T-helper 2 cell treated with Interferon-gamma antibody and Interleukin-4, amounts not matched to agents 100 ng/mL and 5 ng/mL, for 36 hours (primary cell): ENCODE results near the gene CMBL. TPM values are rescaled to one million over a fixed set of nuclear protein-coding genes. Genes with fewer than 3 reads are reported as not detected.
"Not testable (repeated sequence)": the region's sequence is repeated elsewhere in the genome, so short reads cannot be mapped to it uniquely, and the experiment has no call there.

ENCODE experiments used
- intact Hi-C: fragments of 100-400 bp; cut with micrococcal nuclease; formaldehyde crosslinking; loops from one replicate; pipeline ENCODE4 v1.15.1; 2023
- total RNA-seq: library from RNA; stranded (reverse); gene quantifications from 2 replicates; pipeline ENCODE4 v1.2.3, GENCODE V29; 2022

CMBL gene
- total RNA-seq, 1 donor from 2014 or later: 0.98 TPM

GRCh38 chr5:10286862-10287227 is 20.9 kb downstream of the CMBL start:
- intact Hi-C loops: no loop called here

GRCh38 chr5:10286162-10286861 is 21.4 kb downstream of the CMBL start:
- intact Hi-C loops: no loop called here

- intact Hi-C loops: not testable (repeated sequence)
Measured at GRCh38 chr5:10285362-10285761, 22.3 kb downstream of the CMBL start.

GRCh38 chr5:10283927-10284635 is 23.6 kb downstream of the CMBL start:
- intact Hi-C loops: loop anchor here (1.0 kb wide), 3 partner anchors 80 to 344 kb away; no protein-coding TSS in a partner anchor

GRCh38 chr5:10279925-10280720 is 27.6 kb downstream of the CMBL start:
- intact Hi-C loops: no loop called here

GRCh38 chr5:10279328-10279727 is 28.4 kb downstream of the CMBL start:
- intact Hi-C loops: no loop called here

GRCh38 chr5:10278658-10279279 is 28.9 kb downstream of the CMBL start:
- intact Hi-C loops: no loop called here

- intact Hi-C loops: no loop called here
Measured at GRCh38 chr5:10277773-10278630, 29.7 kb downstream of the CMBL start.

GRCh38 chr5:10276691-10277090 is 31.0 kb downstream of the CMBL start:
- intact Hi-C loops: no loop called here

GRCh38 chr5:10275991-10276390 is 31.7 kb downstream of the CMBL start:
- intact Hi-C loops: no loop called here

- intact Hi-C loops: no loop called here
Measured at GRCh38 chr5:10275460-10275859, 32.2 kb downstream of the CMBL start.

GRCh38 chr5:10272875-10273209 is 34.9 kb downstream of the CMBL start:
- intact Hi-C loops: not testable (repeated sequence)

GRCh38 chr5:10272053-10272874 is 35.4 kb downstream of the CMBL start:
- intact Hi-C loops: no loop called here

GRCh38 chr5:10268100-10268499 is 39.6 kb downstream of the CMBL start:
- intact Hi-C loops: no loop called here

GRCh38 chr5:10266839-10267238 is 40.9 kb downstream of the CMBL start:
- intact Hi-C loops: no loop called here

- intact Hi-C loops: no loop called here
Measured at GRCh38 chr5:10266137-10266536, 41.6 kb downstream of the CMBL start.

GRCh38 chr5:10265245-10266109 is 42.2 kb downstream of the CMBL start:
- intact Hi-C loops: no loop called here

- intact Hi-C loops: no loop called here
Measured at GRCh38 chr5:10264604-10265003, 43.1 kb downstream of the CMBL start.

- intact Hi-C loops: no loop called here
Measured at GRCh38 chr5:10262995-10263394, 44.7 kb downstream of the CMBL start.
